Mesenchymal stem cell (in vitro differentiated cells and primary cell): ENCODE data around the gene KIF2A.

Experiments
- DNase-seq: peaks from one replicate; pipeline ENCODE4 v3.0.0-alpha.2; 2013
- H2AFZ ChIP-seq: one replicate; pipeline ENCODE4 v1.6.1; 2013; ENCODE audit warnings: low read depth, mild to moderate bottlenecking, control low read depth, inconsistent platforms, low read length, moderate library complexity
- H2AK5ac ChIP-seq: 2 replicates; pipeline ENCODE4 v1.6.1; 2013; ENCODE audit warnings: low read length, moderate library complexity, mild to moderate bottlenecking, inconsistent platforms; ENCODE audit not compliant: severe bottlenecking
- H2BK120ac ChIP-seq: one replicate; pipeline ENCODE4 v1.6.1; 2013; ENCODE audit warnings: low read depth, mild to moderate bottlenecking, inconsistent platforms, low read length, moderate library complexity
- H2BK12ac ChIP-seq, 2 experiments: one replicate each; pipeline ENCODE4 v1.6.1; 2013; ENCODE audit warnings: inconsistent platforms in 2 of 2, low read length in 2 of 2, mild to moderate bottlenecking in 2 of 2, moderate library complexity in 2 of 2, control low read depth in 1 of 2
- H2BK15ac ChIP-seq: one replicate; pipeline ENCODE4 v1.6.1; 2013; ENCODE audit warnings: mild to moderate bottlenecking, low read depth, inconsistent platforms; ENCODE audit not compliant: poor library complexity, severe bottlenecking
- H2BK5ac ChIP-seq: 2 replicates; pipeline ENCODE4 v1.6.1; 2013; ENCODE audit warnings: low read depth, mild to moderate bottlenecking, low read length, control low read depth, inconsistent platforms; ENCODE audit not compliant: poor library complexity, severe bottlenecking
- H3K14ac ChIP-seq, 2 experiments: one replicate each; pipeline ENCODE4 v1.6.1; 2013; ENCODE audit warnings: inconsistent platforms in 2 of 2, low read length in 2 of 2, control low read depth in 1 of 2, mild to moderate bottlenecking in 1 of 2, moderate library complexity in 1 of 2
- H3K18ac ChIP-seq, 2 experiments: one replicate each; pipeline ENCODE4 v1.6.1; 2013; ENCODE audit warnings: inconsistent platforms in 2 of 2, low read length in 2 of 2, control low read depth in 1 of 2, low read depth in 1 of 2, mild to moderate bottlenecking in 1 of 2
- H3K23ac ChIP-seq, 2 experiments: one replicate each; pipeline ENCODE4 v1.6.1; 2013; ENCODE audit warnings: inconsistent platforms in 2 of 2, low read length in 2 of 2, mild to moderate bottlenecking in 2 of 2, moderate library complexity in 2 of 2, control low read depth in 1 of 2
- H3K27ac ChIP-seq: 2 replicates; pipeline ENCODE4 v1.5.1; 2013; ENCODE audit warnings: mild to moderate bottlenecking, moderate library complexity, low read length, control low read depth, inconsistent platforms; ENCODE audit not compliant: poor library complexity, severe bottlenecking
- H3K27me3 ChIP-seq, 2 experiments: 2 replicates each; pipeline versions ENCODE4 v1.6.1 to v1.7.0; 2013; ENCODE audit warnings: low read length in 2 of 2, mild to moderate bottlenecking in 2 of 2, moderate library complexity in 2 of 2, control low read depth in 1 of 2, inconsistent platforms in 1 of 2; ENCODE audit not compliant: control insufficient read depth in 1 of 2, insufficient read depth in 1 of 2
- H3K36me3 ChIP-seq, 2 experiments: 2 replicates each; pipeline versions ENCODE4 v1.6.1 to v1.7.0; 2013; ENCODE audit warnings: low read length in 2 of 2, control low read depth in 1 of 2, inconsistent platforms in 1 of 2, low read depth in 1 of 2, mild to moderate bottlenecking in 1 of 2; ENCODE audit not compliant: insufficient read depth in 2 of 2, control insufficient read depth in 1 of 2
- H3K4ac ChIP-seq, 2 experiments: one replicate each; pipeline ENCODE4 v1.6.1; 2013; ENCODE audit warnings: inconsistent platforms in 2 of 2, low read length in 2 of 2, mild to moderate bottlenecking in 2 of 2, moderate library complexity in 2 of 2, control low read depth in 1 of 2, low read depth in 1 of 2
- H3K4me1 ChIP-seq: 2 replicates; pipeline ENCODE4 v1.6.1; 2013; ENCODE audit warnings: low read depth, low read length, control low read depth; ENCODE audit not compliant: control insufficient read depth, insufficient read depth
- H3K4me2 ChIP-seq: 2 replicates; pipeline ENCODE4 v1.6.1; 2013; ENCODE audit warnings: low read length, mild to moderate bottlenecking, inconsistent platforms; ENCODE audit not compliant: poor library complexity, severe bottlenecking
- H3K4me3 ChIP-seq, 2 experiments: 2 replicates each; pipeline versions ENCODE4 v1.5.1 to v1.7.0; 2013; ENCODE audit warnings: low read length in 2 of 2, mild to moderate bottlenecking in 2 of 2, control low read depth in 1 of 2, low read depth in 1 of 2; ENCODE audit not compliant: insufficient read depth in 1 of 2
- H3K79me1 ChIP-seq: replicated peaks from 2 replicates; pipeline ENCODE4 v1.6.1; 2013; ENCODE audit warnings: mild to moderate bottlenecking, control low read depth, low read length, inconsistent platforms; ENCODE audit not compliant: poor library complexity, severe bottlenecking
- H3K9ac ChIP-seq: 2 replicates; pipeline ENCODE4 v1.7.0; 2013; ENCODE audit warnings: mild to moderate bottlenecking, low read length, moderate library complexity
- H3K9me3 ChIP-seq: 2 replicates; pipeline ENCODE4 v1.7.0; 2013; ENCODE audit warnings: mild to moderate bottlenecking, low read length; ENCODE audit not compliant: control insufficient read depth
- H4K8ac ChIP-seq: one replicate; pipeline ENCODE4 v1.6.1; 2013; ENCODE audit warnings: inconsistent platforms, mild to moderate bottlenecking, low read length, moderate library complexity
- H4K91ac ChIP-seq: one replicate; pipeline ENCODE4 v1.6.1; 2013; ENCODE audit warnings: mild to moderate bottlenecking, low read length, inconsistent platforms
- WGBS: methylation state at CpG from one replicate; pipeline ENCODE4 v1.1.7; 2013; ENCODE audit warnings: mixed read lengths; 5-methylcytosine and 5-hydroxymethylcytosine counted together

Gene KIF2A

GRCh38 chr5:62386824-62387223 is 80.8 kb downstream of the KIF2A start:
- Histone ChIP-seq H4K91ac (no peak overlapping the region), H3K79me1 (peaks cover 12% of the 10 kb centered on the region), H3K9me3 (no peaks in the 10 kb centered on the region), H2BK5ac (no peak overlapping the region), H3K4me1 (no peaks in the 10 kb centered on the region), H3K36me3 (peaks cover 17 to 83% of the 10 kb centered on the region in 2 experiments), H2BK15ac (no peak overlapping the region), H4K8ac (no peak overlapping the region), H2BK120ac (no peak overlapping the region), H3K18ac (no peak overlapping the region), H2AK5ac (no peak overlapping the region), H3K27ac (no peak overlapping the region), H2AFZ (no peak overlapping the region), H3K4me3 (no peak overlapping the region), H3K4ac (no peak overlapping the region), H3K4me2 (no peak overlapping the region), H2BK12ac (no peak overlapping the region), H3K27me3 (no peaks in the 10 kb centered on the region), H3K14ac (no peak overlapping the region), H3K23ac (no peak overlapping the region), H3K9ac (peak overlapping the region; percentile 29)
- peak; percentile 30 for DNase-seq

DNA sequence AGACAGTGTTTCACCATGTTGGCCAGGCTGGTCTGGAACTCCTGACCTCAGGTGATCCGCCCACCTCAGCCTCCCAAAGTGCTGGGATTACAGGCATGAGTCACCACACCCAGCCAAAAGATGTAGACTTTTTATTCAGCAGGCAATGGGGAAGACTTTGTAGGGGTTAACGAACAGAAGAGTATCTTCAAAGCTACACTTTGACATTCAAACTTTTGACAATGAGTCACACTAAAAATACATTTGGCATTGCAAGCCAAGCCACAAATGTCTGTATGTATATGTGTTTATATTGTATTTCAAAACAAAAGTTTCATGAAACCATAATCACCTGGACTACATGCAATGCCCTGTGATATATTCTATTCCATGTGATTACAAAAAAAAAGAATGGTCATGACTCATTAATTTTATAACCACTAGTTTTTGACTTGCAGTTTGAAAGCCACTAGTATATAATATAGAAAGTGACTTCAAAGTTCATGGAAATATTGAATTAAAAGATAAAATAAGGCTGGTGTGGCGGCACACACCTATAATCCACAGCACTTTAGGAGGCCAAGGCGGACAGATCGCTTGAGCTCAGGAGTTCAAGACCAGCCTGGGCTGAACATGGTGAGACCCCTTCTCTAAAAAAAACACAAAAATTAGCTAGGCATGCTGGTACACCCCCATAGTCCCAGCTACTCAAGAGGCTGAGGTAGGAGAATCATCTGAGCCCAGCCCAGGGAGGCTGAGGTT is 89.4 kb downstream of the KIF2A start:
- WGBS, result 97% methylated on average over 4 of the region's 5 CpGs
- H2AK5ac ChIP-seq, result no peak overlapping the region

DNA sequence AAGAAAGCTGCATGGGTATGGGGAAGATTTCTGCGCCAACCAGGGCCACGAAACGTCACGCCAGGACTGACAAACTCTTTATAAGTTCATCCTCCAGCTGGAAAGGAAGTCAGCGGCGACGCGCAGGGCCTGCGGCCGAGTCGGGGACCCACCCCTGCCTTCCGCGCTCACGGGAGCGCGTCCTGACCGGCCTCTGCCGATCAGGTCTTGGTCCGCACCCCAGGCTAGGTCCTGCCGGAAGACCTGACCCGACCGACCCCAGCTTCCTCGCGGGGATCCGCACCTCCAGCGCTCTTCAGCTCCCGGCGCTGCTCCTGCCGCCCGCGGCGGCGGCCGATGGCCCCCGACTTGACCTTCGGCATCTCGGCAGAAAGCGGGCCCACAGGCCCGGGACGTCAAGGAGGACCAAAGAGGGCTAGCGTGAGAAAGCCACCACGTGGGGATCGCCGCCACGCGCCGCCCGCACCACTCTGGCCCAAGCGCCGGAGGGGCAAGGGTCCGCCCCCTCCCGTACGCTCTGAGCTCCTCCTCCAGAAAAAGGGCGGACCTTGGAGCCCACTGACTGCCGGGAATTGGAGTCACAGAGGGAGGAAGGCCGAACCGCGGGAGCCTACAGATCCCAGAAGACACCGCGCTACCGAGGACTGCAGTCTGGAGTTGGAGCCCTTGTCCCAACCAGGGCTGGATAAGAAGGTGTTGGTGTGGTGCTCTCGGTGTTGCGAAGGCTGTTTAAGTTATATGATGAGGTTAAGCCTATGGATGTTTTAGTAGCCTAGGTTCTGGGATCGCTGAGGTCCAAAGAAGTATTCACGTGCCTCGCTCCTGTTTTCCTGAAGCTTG is 97.6 kb downstream of the KIF2A start, which contains the start of gene DIMT1:
Gene DIMT1 (minus strand): TSS at position 495 of the 840 bp plus-strand sequence. CDS start 133 bp downstream, at position 362.
- peak within 1 kb of the TSS; percentile 79 to 84 for H3K4me3 ChIP-seq
- H2BK15ac ChIP-seq, result no peak within 1 kb of the TSS
- H2AK5ac ChIP-seq, result no peak within 1 kb of the TSS
- H2BK12ac ChIP-seq, result peak within 1 kb of the TSS in 1 of 2 experiments; percentile 31
- peak within 1 kb of the TSS; percentile 1 for H4K8ac ChIP-seq
- peak within 1 kb of the TSS in 1 of 2 experiments; percentile 92 for H3K14ac ChIP-seq
- H2AFZ ChIP-seq, result peak within 1 kb of the TSS; percentile 97
- under 1% methylated on average over 66 of the region's 66 CpGs for WGBS
- DNase-seq, result peak; percentile 99
- H4K91ac ChIP-seq, result peak within 1 kb of the TSS; percentile 14
- no peaks in the 10 kb centered on the region for H3K4me1 ChIP-seq
- peak within 1 kb of the TSS; percentile 46 to 97 for H3K18ac ChIP-seq
- no peaks in the 10 kb centered on the region for H3K9me3 ChIP-seq
- peaks cover 13% of the 10 kb centered on the region for H3K79me1 ChIP-seq
- H3K23ac ChIP-seq, result no peak within 1 kb of the TSS
- peak within 1 kb of the TSS; percentile 92 for H3K9ac ChIP-seq
- H3K4me2 ChIP-seq, result peak within 1 kb of the TSS; percentile 52
- no peaks in the 10 kb centered on the region for H3K27me3 ChIP-seq
- H2BK120ac ChIP-seq, result peak within 1 kb of the TSS; percentile 24
- H3K36me3 ChIP-seq, result peaks cover 8 to 17% of the 10 kb centered on the region in 2 experiments
- peak within 1 kb of the TSS; percentile 77 for H2BK5ac ChIP-seq
- H3K4ac ChIP-seq, result peak within 1 kb of the TSS in 1 of 2 experiments; percentile 78
- H3K27ac ChIP-seq, result peak within 1 kb of the TSS; percentile 88

More for the DNA sequence above, 89.4 kb downstream of the KIF2A start:
- Histone ChIP-seq H3K27ac (peak overlapping the region; percentile 30), H3K79me1 (peaks cover 8% of the 10 kb centered on the region), H3K4ac (no peak overlapping the region), H2BK120ac (no peak overlapping the region), H3K23ac (no peak overlapping the region), H2BK15ac (no peak overlapping the region), H2BK12ac (no peak overlapping the region), H3K9ac (no peak overlapping the region), H3K18ac (no peak overlapping the region), H4K8ac (no peak overlapping the region), H3K14ac (no peak overlapping the region), H3K36me3 (peaks cover 8 to 87% of the 10 kb centered on the region in 2 experiments), H2AFZ (no peak overlapping the region), H3K4me2 (no peak overlapping the region), H3K9me3 (no peaks in the 10 kb centered on the region), H3K4me1 (peaks cover 6% of the 10 kb centered on the region), H2BK5ac (no peak overlapping the region), H3K27me3 (no peaks in the 10 kb centered on the region), H3K4me3 (no peak overlapping the region), H4K91ac (no peak overlapping the region)
- no peak for DNase-seq
